Left colon (tissue), 2 donors: ENCODE data around the gene SETD2. TPM values are rescaled to one million over a fixed set of nuclear protein-coding genes. Genes with fewer than 3 reads are reported as not detected.
"Not testable (repeated sequence)": the region's sequence is repeated elsewhere in the genome, so short reads cannot be mapped to it uniquely, and the experiment has no call there.

Source experiments
- ATAC-seq: fragments of 200-7000 bp; cut with Tn5 transposase; one replicate; pipeline ENCODE4 v1.9.1; 2020; ENCODE audit warnings: mild to moderate bottlenecking, moderate library complexity
- DNase-seq, 2 donors: peaks; one replicate each; pipeline ENCODE4 v3.0.0-alpha.2; 2020
- intact Hi-C, 2 donors: fragments of 100-400 bp; cut with DNase I in 1 of 2; cut with micrococcal nuclease in 1 of 2; formaldehyde crosslinking; loops; one replicate each; pipeline versions ENCODE4 v1.11.2 to v1.14.0; 2022; cut with DNase I, micrococcal nuclease
- total RNA-seq, 2 donors: library from RNA; stranded (reverse); fragmentation: NEBNext Ultra II Directional; extraction: Animal tissue kit (Norgen Biotek cat#: 25700); gene quantifications; one replicate each; pipeline ENCODE4 v1.2.1, GENCODE V29; 2021
- donor health status: DM: no; HTN: no; CAD: no.
- donor health status: DM: yes; HTN: yes; CAD: no.

Gene SETD2
- total RNA-seq, 2 donors from 2014 or later, result 45.3 to 49.1 TPM

DNA sequence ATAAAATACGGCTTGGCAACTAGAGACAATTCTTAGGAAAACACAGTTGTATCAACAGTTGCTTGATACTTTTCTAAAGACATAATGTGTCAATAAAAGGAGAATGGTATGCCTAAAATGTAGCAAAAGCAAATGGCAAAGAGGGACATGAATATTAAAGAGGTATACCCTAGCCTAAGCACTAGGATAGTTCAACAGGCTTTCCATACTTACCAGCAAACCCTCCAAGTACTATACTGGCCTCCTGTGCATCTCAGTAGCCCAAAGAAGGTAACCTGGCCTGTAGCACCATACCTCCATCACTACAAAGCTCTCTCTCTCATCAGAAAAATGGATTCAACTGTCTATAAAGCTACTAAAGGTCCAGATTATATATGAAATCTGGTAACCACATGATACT lies 7.5 kb downstream of the SETD2 start:
- intact Hi-C loops, result no loop called here
- no peak for ATAC-seq
- no peak for DNase-seq

DNA sequence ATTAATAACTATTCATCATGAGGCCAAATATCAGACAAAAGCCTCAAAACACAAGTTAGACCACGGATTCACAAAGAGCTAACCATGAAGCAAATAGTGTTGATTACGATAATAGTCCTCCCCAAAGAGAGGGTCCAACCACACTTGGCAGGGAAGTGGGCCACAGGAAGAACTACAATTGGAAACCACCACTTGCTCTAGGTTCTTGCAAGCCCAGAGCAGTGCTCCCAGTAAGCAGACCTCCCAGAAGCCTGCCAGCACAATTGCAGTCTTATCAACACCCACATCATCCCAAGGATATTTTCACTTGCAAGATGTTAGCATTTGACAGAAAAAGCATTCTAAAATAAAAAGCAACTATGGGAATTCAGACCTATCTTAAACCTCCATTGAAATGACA lies 11.3 kb downstream of the SETD2 start:
- DNase-seq (no peak), ATAC-seq (no peak)
- intact Hi-C loops, result no loop called here

DNA sequence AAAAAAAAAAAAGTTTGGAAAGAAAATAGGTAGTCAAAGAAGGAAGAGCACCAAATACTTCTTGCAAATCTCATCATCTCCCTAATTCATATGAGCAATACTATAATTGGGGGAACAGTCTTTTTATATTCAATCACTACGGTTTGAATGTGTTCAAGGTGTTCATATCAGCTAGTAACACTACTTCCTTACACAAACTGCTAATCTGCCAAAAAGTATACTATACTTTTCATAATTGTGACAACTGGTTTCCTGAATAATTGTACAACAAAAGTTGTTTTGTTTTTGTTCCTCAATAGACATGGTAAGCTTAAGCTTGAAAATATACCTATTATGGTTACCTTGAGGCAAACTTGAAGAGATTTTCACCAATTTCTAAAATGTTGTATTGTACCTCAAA lies 12.1 kb downstream of the SETD2 start:
- intact Hi-C loops, result no loop called here
- no peak for ATAC-seq
- DNase-seq, result no peak

DNA sequence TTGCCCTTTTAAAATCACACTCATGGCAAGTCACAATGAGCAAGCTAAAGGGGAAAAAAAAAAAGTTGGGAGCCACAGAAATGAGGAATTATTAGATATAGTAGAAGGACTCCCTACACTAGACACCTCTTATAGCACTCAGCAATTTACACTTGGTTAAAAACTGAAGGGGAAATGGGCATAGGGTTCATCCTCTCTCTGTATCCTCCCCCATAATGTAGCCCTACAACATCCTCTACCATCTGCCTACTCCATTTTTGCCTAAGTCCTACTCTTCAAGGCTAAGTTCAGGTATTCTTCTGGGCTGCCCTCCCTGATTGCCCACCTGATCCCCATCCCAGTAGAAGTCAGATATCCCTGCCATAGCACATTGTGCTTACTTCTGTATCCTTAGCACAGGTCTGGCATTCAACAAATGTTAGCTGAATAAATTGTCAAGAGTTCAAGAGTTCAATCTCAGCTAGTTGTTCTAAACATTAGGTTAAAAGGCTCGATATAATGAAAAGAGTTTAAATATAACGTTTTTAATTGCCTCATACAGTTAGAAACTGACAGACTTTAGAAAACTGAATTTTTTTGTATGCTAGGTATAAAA lies 14.5 kb downstream of the SETD2 start:
- ATAC-seq (no peak), DNase-seq (no peak)
- intact Hi-C loops, result no loop called here

DNA sequence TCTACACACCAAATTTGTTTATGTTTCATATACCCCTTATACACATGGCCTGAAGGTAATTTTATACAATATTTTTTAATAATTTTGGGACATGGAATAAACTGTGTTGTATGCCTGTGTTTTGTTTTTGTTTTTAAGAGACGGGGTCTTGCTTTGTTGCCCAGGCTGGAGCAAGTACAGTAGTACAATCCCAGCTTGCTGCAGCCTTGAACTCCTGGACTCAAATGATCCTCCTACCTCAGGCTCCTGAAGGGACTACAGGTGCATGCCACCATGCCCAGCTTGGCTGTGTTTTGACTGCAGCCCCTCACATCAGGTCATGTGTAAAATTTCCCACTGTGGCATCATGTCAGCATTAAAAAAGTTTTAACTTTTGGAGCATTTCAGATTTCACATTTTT lies 18.6 kb downstream of the SETD2 start:
- ATAC-seq (no peak), DNase-seq (no peak)
- intact Hi-C loops, result no loop called here

DNA sequence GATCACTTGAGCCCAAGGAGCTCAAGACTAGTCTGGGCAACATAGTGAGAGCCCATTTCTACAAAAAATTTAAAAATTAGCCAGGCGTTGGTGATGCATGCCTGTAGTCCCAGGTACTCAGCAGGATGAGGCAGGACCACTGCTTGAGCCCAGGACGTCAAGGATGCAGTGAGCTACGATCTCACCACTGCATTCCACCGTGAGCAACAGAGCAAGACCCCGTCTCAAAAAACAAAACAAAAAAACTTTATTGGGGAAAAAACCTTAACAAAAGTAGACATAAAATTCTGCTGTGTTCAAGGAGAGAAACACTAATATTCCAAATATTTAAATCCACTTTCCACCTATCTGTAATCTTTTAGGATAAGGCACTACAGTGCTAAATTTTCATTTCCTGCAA lies 20.8 kb downstream of the SETD2 start:
- intact Hi-C loops, result no loop called here
- DNase-seq, result no peak
- ATAC-seq, result no peak

DNA sequence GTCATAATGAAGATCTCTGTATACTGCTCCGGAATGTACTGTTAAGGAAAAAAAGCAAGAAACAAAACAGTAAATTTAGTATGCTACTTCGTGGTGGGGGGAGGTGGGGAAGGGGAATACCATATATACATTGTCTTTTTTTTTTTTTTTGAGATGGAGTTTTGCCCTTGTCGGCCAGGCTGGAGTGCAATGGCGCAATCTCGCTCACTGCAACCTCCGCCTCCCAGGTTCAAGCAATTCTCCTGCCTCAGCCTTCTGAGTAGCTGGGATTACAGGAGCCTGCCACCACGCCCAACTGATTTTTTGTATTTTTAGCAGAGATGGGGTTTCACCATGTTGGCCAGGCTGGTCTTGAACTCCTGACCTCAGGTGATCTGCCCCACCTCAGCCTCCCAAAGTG lies 21.4 kb downstream of the SETD2 start:
- intact Hi-C loops, ATAC-seq, DNase-seq: not testable (repeated sequence)

DNA sequence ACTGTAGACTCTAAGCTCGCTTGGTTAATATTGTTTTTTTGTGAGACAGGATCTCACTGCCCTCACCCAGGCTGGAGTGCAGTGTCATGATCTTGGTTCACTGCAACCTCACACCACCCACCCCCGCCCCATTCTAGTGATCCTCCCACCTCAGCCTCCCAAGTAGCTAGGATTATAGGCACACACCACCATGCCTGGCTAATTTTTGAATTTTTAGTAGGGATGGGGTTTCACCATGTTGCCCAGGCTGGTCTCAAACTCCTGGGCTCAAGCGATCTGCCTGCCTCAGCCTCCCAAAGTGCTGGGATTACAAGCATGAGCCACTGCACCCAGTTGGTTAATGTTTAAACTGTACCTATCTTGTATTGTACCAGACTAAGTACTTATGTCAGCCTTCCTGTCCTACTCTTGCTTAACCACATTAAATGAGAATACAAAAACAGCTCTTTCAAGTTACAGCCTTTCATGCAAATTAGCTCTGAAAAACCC lies 22.9 kb downstream of the SETD2 start:
- DNase-seq, intact Hi-C loops: not testable (repeated sequence)
- ATAC-seq, result peak; percentile 99

DNA sequence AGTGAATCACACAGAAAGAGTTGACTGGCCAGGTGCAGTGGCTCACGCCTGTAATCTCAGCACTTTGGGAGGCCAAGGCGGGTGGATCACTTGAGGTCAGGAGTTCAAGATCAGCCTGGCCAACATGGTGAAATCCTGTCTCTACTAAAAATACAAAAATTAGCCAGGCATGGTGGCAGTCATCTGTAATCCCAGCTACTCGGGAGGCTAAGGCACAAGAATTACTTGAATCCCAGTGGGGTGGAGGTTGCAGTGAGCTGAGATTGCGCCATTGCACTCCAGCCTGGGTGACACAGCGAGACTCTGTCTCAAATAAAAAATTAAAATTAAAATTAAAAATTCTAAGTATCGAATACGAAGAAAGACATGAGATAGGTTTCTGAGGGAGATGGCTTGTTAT lies 23.4 kb downstream of the SETD2 start:
- DNase-seq, ATAC-seq, intact Hi-C loops: not testable (repeated sequence)

DNA sequence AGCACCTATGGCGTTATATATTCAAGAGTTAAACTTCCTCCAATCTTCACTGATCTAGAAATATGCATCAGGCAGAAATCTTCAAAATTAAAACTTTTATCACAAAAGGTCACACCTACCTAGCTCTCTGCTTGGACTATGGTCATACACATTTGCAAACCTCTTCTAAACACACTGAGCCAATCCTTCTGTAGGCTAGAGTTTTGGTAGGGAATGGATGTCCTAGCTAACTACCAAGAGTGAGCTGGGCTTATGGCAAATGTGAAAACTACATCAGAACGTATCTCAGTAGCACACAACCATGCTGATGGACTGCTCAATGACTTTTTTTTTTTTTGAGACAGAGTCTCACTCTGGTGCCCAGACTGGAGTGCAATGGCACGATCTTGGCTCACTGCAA lies 29.6 kb downstream of the SETD2 start:
- no peak for DNase-seq
- no peak for ATAC-seq
- intact Hi-C loops, result no loop called here

DNA sequence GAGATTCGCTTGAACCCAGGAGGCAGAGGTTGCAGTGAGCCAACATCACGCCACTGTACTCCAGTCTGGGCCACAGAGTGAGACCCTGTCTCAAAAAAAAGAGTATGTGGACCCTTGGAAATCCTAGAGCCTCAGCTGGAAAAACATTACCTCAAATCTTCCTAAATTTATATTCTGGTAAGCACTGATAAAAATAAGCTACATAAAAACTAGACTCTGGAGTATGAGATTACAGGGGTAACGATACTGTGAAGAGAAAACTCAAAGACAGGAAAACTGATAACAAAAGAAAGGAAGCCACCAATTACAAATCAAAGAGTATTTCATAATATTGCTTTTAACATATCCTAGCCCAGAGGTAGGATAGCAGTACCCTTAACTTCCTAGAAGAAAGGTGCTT lies 30.3 kb downstream of the SETD2 start:
- ATAC-seq, result no peak
- intact Hi-C loops, result no loop called here
- DNase-seq, result no peak

DNA sequence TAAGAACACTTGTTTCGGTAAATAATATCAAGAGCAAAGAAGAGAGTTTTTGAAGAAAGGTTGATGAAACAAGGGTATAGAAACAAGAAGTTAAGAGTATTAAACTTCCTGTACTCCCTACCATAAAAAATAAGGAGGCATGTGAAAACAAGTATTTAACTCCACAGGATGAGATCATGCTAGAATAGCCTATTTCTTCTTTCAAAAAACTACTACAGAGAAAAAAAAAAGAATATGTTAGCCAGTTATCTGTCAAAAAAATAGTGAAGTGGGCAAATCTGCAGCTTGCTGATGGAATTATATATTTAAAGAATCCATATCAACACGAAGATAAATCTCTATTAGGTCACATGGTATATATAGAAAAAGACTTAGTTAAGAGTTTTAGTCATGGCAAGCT lies 33.4 kb downstream of the SETD2 start:
- ATAC-seq, result no peak
- DNase-seq, result no peak
- intact Hi-C loops, result no loop called here

DNA sequence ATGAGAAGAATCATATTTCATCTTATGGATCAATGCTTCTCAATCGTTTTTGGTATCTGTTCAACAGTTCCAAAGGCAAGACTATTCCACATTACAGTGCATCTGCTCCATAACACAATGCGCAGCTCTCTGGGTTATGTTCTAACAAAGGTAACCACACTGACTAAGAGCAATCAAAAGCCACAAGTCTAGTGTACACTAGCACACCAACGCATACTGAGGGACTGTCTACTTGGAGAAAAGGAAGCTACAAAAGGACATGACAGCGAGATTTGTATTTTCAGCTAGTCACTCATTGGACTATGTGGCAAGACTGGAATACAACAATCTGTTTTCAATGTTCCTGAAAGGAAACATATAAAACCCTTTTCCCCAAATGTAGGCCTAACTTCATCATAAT lies 35.8 kb downstream of the SETD2 start:
- ATAC-seq (no peak), DNase-seq (no peak)
- intact Hi-C loops, result no loop called here

DNA sequence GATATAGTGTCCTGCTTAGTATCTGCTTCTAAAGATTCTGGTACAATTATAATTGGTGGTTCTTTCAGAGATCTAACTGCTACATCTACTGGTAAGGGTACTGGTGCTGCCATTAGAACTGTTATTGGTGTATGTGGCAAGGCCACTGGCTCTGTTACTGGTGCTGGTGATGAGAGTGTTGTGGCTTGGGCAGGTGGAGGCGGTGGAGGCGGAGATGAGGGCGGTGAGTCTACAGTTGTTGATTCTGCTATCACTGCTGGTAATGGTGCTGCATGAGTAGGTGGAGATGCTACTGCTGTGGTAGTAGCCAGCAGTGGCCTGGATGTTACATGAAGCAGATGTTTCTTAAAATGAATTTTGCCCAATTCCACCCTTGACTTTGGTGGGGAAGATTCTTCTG lies 40.1 kb downstream of the SETD2 start:
- intact Hi-C loops, result no loop called here

DNA sequence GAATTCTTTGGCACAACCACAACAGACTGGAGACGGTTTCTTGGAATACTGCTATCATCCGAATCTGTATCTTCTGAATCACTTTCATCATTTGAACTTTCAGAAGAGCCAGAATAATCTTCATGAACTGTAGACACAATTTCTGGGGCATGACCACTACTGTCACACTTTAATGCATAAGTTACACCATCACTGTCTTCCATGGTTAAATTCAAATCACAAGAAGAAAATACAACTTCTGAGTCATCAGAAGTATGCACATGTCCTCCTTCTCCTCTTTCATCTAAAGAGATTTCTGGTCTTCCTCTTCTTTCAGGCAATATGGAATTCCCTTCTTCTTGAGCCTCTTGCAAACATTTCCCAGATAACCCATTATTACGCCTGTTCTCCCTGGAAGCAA lies 42.5 kb downstream of the SETD2 start:
- intact Hi-C loops, result no loop called here
- no peak for DNase-seq
- ATAC-seq, result no peak

More for the DNA sequence above, 40.1 kb downstream of the SETD2 start:
- no peak for DNase-seq
- ATAC-seq, result no peak

DNA sequence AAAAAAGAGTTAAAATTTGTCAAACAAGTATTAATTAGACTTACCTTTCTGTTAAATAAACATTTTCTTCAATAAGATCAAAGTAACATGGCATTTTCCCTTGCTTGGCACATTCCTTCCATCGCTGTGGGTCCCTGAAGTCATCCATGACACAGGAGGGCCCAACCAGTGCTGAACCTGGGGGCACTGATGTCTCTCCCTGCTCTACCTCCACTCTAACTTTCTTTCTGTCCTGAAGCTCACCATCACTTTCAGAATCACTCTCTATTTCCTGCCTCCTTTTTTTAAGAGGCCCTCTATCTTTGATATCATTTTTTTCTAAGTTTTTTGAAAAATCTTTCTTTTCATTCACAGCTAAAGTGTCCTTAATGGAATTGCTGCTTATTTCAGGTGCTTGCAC lies 43.8 kb downstream of the SETD2 start:
- DNase-seq (no peak), ATAC-seq (no peak)
- intact Hi-C loops, result no loop called here

DNA sequence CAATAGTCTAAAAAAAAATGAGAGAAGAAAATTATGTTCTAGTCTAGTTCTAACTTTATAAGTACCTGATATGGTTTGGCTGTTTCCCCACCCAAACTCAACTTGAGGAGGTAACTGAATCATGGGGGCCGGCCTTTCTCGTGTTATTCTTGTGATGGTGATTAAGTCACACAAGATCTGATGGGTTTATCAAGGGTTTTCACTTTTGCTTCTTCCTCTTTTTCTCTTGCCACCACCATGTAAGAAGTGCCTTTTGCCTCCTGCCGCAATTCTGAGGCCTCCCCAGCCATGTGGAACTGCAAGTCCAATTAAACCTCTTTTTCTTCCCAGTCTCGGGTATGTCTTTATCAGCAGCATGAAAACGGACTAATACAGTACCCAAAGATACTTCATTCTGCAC lies 44.5 kb downstream of the SETD2 start:
- intact Hi-C loops, ATAC-seq, DNase-seq: not testable (repeated sequence)

DNA sequence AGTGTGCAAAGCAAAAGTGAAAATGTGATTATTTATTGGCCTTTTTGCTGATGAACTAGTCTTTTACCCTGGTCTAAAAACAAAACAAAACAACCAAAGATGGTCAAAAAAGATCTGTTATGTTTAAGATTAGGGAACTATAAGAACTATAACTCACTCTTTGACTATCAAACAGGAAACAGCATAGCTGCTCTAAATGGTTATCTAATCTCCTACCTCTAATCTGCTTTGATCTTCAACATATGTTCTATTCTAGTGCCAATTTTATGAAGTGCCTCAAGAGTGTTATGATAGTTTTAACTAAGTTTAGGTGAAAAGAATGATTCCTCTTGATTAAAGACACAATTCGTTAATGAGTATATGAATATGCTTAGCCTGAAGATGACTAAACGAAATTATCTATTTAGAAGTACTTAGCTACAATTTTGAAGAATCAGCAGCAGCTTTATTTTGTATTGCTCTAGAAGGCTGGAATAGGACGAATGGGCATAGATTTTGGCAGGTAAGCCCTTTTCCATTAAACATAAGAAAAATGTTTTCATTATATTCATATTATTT lies 46.0 kb downstream of the SETD2 start:
- ATAC-seq (no peak), DNase-seq (no peak)
- intact Hi-C loops, result no loop called here

DNA sequence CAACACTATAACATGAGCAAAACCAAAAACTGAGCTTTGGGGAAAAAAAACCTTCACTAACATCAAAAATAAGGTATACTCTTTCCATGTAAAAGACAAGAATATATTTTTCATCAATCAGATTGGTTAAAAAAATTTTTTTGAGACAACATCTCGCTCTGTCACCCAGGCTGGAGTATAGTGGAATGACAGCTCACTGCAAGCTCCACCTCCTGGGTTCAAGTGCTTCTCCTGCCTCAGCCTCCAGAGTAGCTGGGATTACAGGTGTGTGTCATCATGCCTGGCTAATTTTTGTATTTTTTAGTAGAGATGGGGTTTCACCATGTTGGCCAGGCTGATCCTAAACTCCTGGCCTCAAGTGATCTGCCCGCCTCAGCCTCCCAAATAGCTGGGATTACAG lies 48.4 kb downstream of the SETD2 start:
- intact Hi-C loops, DNase-seq, ATAC-seq: not testable (repeated sequence)

DNA sequence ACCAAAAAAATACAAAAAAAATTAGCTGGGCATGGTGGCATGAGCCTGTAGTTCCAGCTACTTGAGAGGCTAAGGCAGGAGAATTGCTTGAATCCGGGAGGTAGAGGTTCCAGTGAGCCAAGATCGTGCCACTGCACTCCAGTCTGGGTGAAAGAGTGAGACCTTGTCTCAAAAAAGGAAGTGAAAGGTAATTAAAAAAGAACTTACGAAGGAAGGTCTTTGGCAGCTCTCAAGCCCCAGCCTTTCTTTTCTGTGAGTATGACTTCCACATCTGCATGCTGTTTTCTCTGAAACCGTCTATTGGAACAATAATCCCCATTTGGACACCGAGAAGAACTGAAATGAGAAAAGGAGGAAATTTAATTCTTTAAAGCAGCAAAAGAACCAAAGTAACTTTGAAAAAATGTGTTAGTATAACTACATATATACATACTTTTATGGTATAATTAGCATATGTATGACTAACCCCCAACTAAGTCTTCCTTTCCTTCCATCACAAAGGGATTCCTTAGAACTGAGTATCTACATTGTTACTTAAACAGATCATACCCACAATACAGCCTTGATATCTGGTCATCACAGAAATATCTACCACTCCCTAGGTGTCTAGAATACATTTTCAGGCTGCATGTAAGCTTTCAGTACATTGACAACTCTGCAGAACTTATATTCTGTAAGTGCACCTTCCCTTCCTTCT lies 50.1 kb downstream of the SETD2 start:
- intact Hi-C loops, result no loop called here
- DNase-seq (no peak), ATAC-seq (no peak)
